SK-N-SH treated with all-trans-retinoic acid at 6 μM for 48 hours (cell line): ENCODE data around the gene SLC6A4.

Experiments used
- CSDC2 ChIP-seq: fragments of 250-450 bp; sonication (Bioruptor Pico); IDR thresholded peaks from 2 replicates; pipeline ENCODE4 v1.5.0; 2020; ENCODE audit warnings: mild to moderate bottlenecking, moderate library complexity
- GLIS3 ChIP-seq: fragments of 250-450 bp; sonication (Bioruptor Pico); IDR thresholded peaks from 2 replicates; pipeline ENCODE4 v1.5.0; 2020; ENCODE audit warnings: mild to moderate bottlenecking, moderate library complexity
- ISL1 ChIP-seq: fragments of 250-450 bp; sonication (Bioruptor Pico); IDR thresholded peaks from 2 replicates; pipeline ENCODE4 v2.1.2; 2022; ENCODE audit warnings: mild to moderate bottlenecking, moderate library complexity
- PATZ1 ChIP-seq: fragments of 250-450 bp; sonication (Bioruptor Pico); IDR thresholded peaks from 2 replicates; pipeline ENCODE4 v1.8.0; 2020; ENCODE audit warnings: mild to moderate bottlenecking, moderate library complexity, borderline replicate concordance
- PPARA ChIP-seq: fragments of 250-450 bp; sonication (Bioruptor Pico); IDR thresholded peaks from 2 replicates; pipeline ENCODE4 v1.5.0; 2020; ENCODE audit warnings: mild to moderate bottlenecking, borderline replicate concordance
- RARB ChIP-seq: fragments of 250-450 bp; sonication (Bioruptor Pico); IDR thresholded peaks from 2 replicates; pipeline ENCODE4 v1.8.0; 2021; ENCODE audit warnings: mild to moderate bottlenecking, moderate library complexity
- TSHZ2 ChIP-seq: fragments of 250-450 bp; sonication (Bioruptor Pico); IDR thresholded peaks from 2 replicates; pipeline ENCODE4 v1.5.0; 2020; ENCODE audit warnings: mild to moderate bottlenecking, moderate library complexity
- ZC3H10 ChIP-seq: fragments of 250-450 bp; sonication (Bioruptor Pico); IDR thresholded peaks from 2 replicates; pipeline ENCODE4 v1.5.1; 2021; ENCODE audit warnings: mild to moderate bottlenecking, moderate library complexity

- no peak for TF ChIP-seq ZC3H10 (CRISPR knock-in tag)
- TF ChIP-seq GLIS3 (CRISPR knock-in tag) = no peak
- no peak for TF ChIP-seq PATZ1
- no peak for TF ChIP-seq RARB (CRISPR knock-in tag)
- TF ChIP-seq TSHZ2 (CRISPR knock-in tag) = no peak
- TF ChIP-seq CSDC2 = no peak
- TF ChIP-seq PPARA (CRISPR knock-in tag) = no peak
- no peak for TF ChIP-seq ISL1 (CRISPR knock-in tag)
Observed at GRCh38 chr17:30222721-30223175, 12.7 kb downstream of the SLC6A4 start.
